NCI-H2107 treated with DMSO at 0.1 percent for 48 hours (cell line): ENCODE data around the gene PAN3.
A peak's percentile ranks its signal among the peaks of the same experiment; 100 is the strongest.
"Not testable (repeated sequence)": the region's sequence is repeated elsewhere in the genome, so short reads cannot be mapped to it uniquely, and the experiment has no call there.

ENCODE experiments used
- DNase-seq: peaks from one replicate; lab custom pipeline; 2025; ENCODE audit not compliant: unreplicated experiment; lab: John Stamatoyannopoulos, UW

The PAN3 gene

GRCh38 chr13:28137596-28137995, 749 bp upstream of the PAN3 start:
- no peak for DNase-seq

GRCh38 chr13:28138756-28139470, 568 bp downstream of the PAN3 start:
- DNase-seq = peak; percentile 19

- DNase-seq = no peak
These were observed 2.2 kb downstream of the PAN3 start for GRCh38 chr13:28140433-28141125.

- not testable (repeated sequence) for DNase-seq
These were observed 3.2 kb downstream of the PAN3 start for GRCh38 chr13:28141542-28141941.

GRCh38 chr13:28145049-28145448, 6.7 kb downstream of the PAN3 start:
- no peak for DNase-seq

- no peak for DNase-seq
These were observed 9.2 kb downstream of the PAN3 start for GRCh38 chr13:28147495-28147894.

GRCh38 chr13:28159057-28159456, 20.7 kb downstream of the PAN3 start:
- DNase-seq = no peak

GRCh38 chr13:28161370-28161769, 23.0 kb downstream of the PAN3 start:
- DNase-seq = no peak

GRCh38 chr13:28163587-28163986, 25.2 kb downstream of the PAN3 start:
- DNase-seq = no peak

GRCh38 chr13:28166257-28166656, 27.9 kb downstream of the PAN3 start:
- no peak for DNase-seq

GRCh38 chr13:28171266-28171665, 32.9 kb downstream of the PAN3 start:
- no peak for DNase-seq

- DNase-seq = no peak
These were observed 34.6 kb downstream of the PAN3 start for GRCh38 chr13:28172947-28173346.

- DNase-seq = no peak
These were observed 35.4 kb downstream of the PAN3 start for GRCh38 chr13:28173793-28174192.

GRCh38 chr13:28177327-28177726, 39.0 kb downstream of the PAN3 start:
- DNase-seq = no peak

GRCh38 chr13:28177877-28178276, 39.5 kb downstream of the PAN3 start:
- DNase-seq = no peak

GRCh38 chr13:28179974-28180373, 41.6 kb downstream of the PAN3 start:
- DNase-seq = no peak

GRCh38 chr13:28181413-28181812, 43.1 kb downstream of the PAN3 start:
- DNase-seq = no peak

- no peak for DNase-seq
These were observed 46.9 kb downstream of the PAN3 start for GRCh38 chr13:28185256-28185655.

GRCh38 chr13:28199089-28199488, 60.7 kb downstream of the PAN3 start:
- DNase-seq = no peak

- no peak for DNase-seq
These were observed 65.7 kb downstream of the PAN3 start for GRCh38 chr13:28204043-28204442.

- no peak for DNase-seq
These were observed 66.5 kb downstream of the PAN3 start for GRCh38 chr13:28204690-28205443.

GRCh38 chr13:28218679-28219078, 80.3 kb downstream of the PAN3 start:
- DNase-seq = no peak
